ENCODE results near the gene WNT3A.
"Not testable (repeated sequence)": the region's sequence is repeated elsewhere in the genome, so short reads cannot be mapped to it uniquely, and the experiment has no call there.

Gene WNT3A

GRCh38 chr1:228011721-228012311 is 5.0 kb downstream of the WNT3A start:
- DNase-seq (ENCODE audit: extremely low read depth in 1 of 2, low read depth in 1 of 2), result no peak

GRCh38 chr1:228012555-228012954 is 5.8 kb downstream of the WNT3A start:
- DNase-seq (ENCODE audit: extremely low read depth in 1 of 2, low read depth in 1 of 2), result no peak

- no peak for DNase-seq (ENCODE audit: extremely low read depth in 1 of 2, low read depth in 1 of 2)
Measured at GRCh38 chr1:228013131-228013934, 6.5 kb downstream of the WNT3A start.

GRCh38 chr1:228013935-228014930 is 7.4 kb downstream of the WNT3A start:
- DNase-seq (ENCODE audit: extremely low read depth in 1 of 2, low read depth in 1 of 2), result no peak

- DNase-seq (ENCODE audit: extremely low read depth in 1 of 2, low read depth in 1 of 2), result no peak
Measured at GRCh38 chr1:228015276-228016180, 8.7 kb downstream of the WNT3A start.

- DNase-seq (ENCODE audit: extremely low read depth in 1 of 2, low read depth in 1 of 2), result no peak
Measured at GRCh38 chr1:228016181-228016510, 9.3 kb downstream of the WNT3A start.

- no peak for DNase-seq (ENCODE audit: extremely low read depth in 1 of 2, low read depth in 1 of 2)
Measured at GRCh38 chr1:228016653-228017355, 10.0 kb downstream of the WNT3A start.

- DNase-seq (ENCODE audit: extremely low read depth in 1 of 2, low read depth in 1 of 2), result no peak
Measured at GRCh38 chr1:228017356-228018124, 10.7 kb downstream of the WNT3A start.

- DNase-seq (ENCODE audit: extremely low read depth in 1 of 2, low read depth in 1 of 2), result no peak
Measured at GRCh38 chr1:228018125-228018398, 11.3 kb downstream of the WNT3A start.

GRCh38 chr1:228018961-228019721 is 12.3 kb downstream of the WNT3A start:
- no peak for DNase-seq (ENCODE audit: extremely low read depth in 1 of 2, low read depth in 1 of 2)

GRCh38 chr1:228019722-228020083 is 12.9 kb downstream of the WNT3A start:
- not testable (repeated sequence) for DNase-seq (ENCODE audit: extremely low read depth in 1 of 2, low read depth in 1 of 2)

- no peak for DNase-seq (ENCODE audit: extremely low read depth in 1 of 2, low read depth in 1 of 2)
Measured at GRCh38 chr1:228020686-228021354, 14.0 kb downstream of the WNT3A start.

- DNase-seq (ENCODE audit: extremely low read depth in 1 of 2, low read depth in 1 of 2), result no peak
Measured at GRCh38 chr1:228021355-228022030, 14.7 kb downstream of the WNT3A start.

- no peak for DNase-seq (ENCODE audit: extremely low read depth in 1 of 2, low read depth in 1 of 2)
Measured at GRCh38 chr1:228022571-228023293, 15.9 kb downstream of the WNT3A start.

- DNase-seq (ENCODE audit: extremely low read depth in 1 of 2, low read depth in 1 of 2), result no peak
Measured at GRCh38 chr1:228023294-228023639, 16.5 kb downstream of the WNT3A start.

GRCh38 chr1:228029281-228029680 is 22.5 kb downstream of the WNT3A start:
- no peak for DNase-seq (ENCODE audit: extremely low read depth in 1 of 2, low read depth in 1 of 2)
